DND-41 (cell line): ENCODE results near the gene MYLK4.

Source experiments
- ATAC-seq: fragments of 200-7000 bp; cut with Tn5 transposase; 3 replicates; pipeline ENCODE4 v1.9.1; 2021; ENCODE audit warnings: low read depth; ENCODE audit not compliant: insufficient read depth
- DNase-seq: peaks from one replicate; pipeline ENCODE4 v3.0.0-alpha.2; 2020
- H2AFZ ChIP-seq: 2 replicates; pipeline ENCODE4 v1.6.0; 2012; ENCODE audit warnings: low read depth, low read length
- H3K27ac ChIP-seq: 2 replicates; pipeline ENCODE4 v1.5.1; 2012; ENCODE audit warnings: low read length, inconsistent platforms
- H3K27me3 ChIP-seq: fragments of 200-600 bp; sonication (generic); 2 replicates; pipeline ENCODE4 v1.6.0; 2012; ENCODE audit warnings: low read length, mild to moderate bottlenecking, inconsistent platforms; ENCODE audit not compliant: insufficient read depth, poor library complexity
- H3K36me3 ChIP-seq: 2 replicates; pipeline ENCODE4 v1.5.1; 2012; ENCODE audit warnings: low read length, inconsistent platforms; ENCODE audit not compliant: insufficient read depth
- H3K4me1 ChIP-seq: 2 replicates; pipeline ENCODE4 v1.5.1; 2012; ENCODE audit warnings: mild to moderate bottlenecking, low read length; ENCODE audit not compliant: insufficient read depth
- H3K4me2 ChIP-seq: 2 replicates; pipeline ENCODE4 v1.6.0; 2012; ENCODE audit warnings: mild to moderate bottlenecking, moderate library complexity, low read length, inconsistent platforms; ENCODE audit not compliant: insufficient read depth
- H3K4me3 ChIP-seq, 2 experiments: fragments of 200-600 bp in 1 of 2; shearing (Covaris generic) in 1 of 2; 2 replicates each; pipeline ENCODE4 v1.5.1; 2012 to 2016; ENCODE audit warnings: inconsistent platforms in 2 of 2, low read length in 2 of 2, mild to moderate bottlenecking in 2 of 2, low read depth in 1 of 2, moderate library complexity in 1 of 2
- H3K79me2 ChIP-seq: 2 replicates; pipeline ENCODE4 v1.6.0; 2012; ENCODE audit warnings: low read length, inconsistent platforms; ENCODE audit not compliant: insufficient read depth
- H3K9ac ChIP-seq: 2 replicates; pipeline ENCODE4 v1.6.0; 2012; ENCODE audit warnings: low read depth, mild to moderate bottlenecking, inconsistent platforms, low read length, moderate library complexity
- H3K9me3 ChIP-seq: 2 replicates; pipeline ENCODE4 v1.5.1; 2012; ENCODE audit warnings: low read length, moderate library complexity, mild to moderate bottlenecking, inconsistent platforms; ENCODE audit not compliant: insufficient read depth, severe bottlenecking
- H4K20me1 ChIP-seq: 2 replicates; pipeline ENCODE4 v1.6.0; 2012; ENCODE audit warnings: low read length; ENCODE audit not compliant: insufficient read depth
- EZH2 ChIP-seq: IDR thresholded peaks from 3 replicates; pipeline ENCODE4 v1.6.1; 2012; ENCODE audit warnings: borderline replicate concordance, low read depth, mild to moderate bottlenecking, moderate library complexity, low read length, inconsistent platforms; ENCODE audit not compliant: severe bottlenecking
- TF ChIP-seq, protein P1 (sequence below): IDR thresholded peaks from 2 replicates; pipeline ENCODE4 v1.5.1; 2012; ENCODE audit warnings: borderline replicate concordance, low read length, moderate library complexity, mild to moderate bottlenecking; ENCODE audit not compliant: poor library complexity, severe bottlenecking; ENCODE audit errors: extremely low read depth

MYLK4 gene

DNA sequence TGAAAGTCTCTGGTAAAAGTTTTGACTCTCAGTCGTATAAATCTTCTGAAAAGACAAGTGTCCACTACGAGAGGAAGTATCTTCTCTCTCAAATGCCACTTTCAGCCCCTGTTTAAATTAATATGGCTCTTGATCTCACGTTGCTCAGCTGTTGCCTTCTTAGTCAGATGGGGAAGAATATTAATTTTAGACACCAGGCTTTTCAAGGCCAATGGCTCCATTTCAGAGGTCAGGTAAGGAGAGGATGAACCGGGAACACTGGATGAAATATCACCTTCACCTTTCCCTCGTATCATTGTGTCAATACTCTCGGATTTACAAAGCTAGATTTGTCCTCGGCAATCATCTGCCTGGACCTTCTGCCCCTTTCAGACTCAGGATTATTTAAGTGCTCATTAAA lies at the start of gene MYLK4:
Gene MYLK4 (minus strand): TSS at position 91 of the 400 bp plus-strand sequence. CDS start 1,628 bp downstream, outside the sequence.
- ATAC-seq: no peak
- Histone ChIP-seq H3K9ac (no peak within 1 kb of the TSS), H3K36me3 (no peaks in the 10 kb centered on the region), H3K79me2 (no peaks in the 10 kb centered on the region), H3K27ac (no peak within 1 kb of the TSS), H3K4me3 (no peak within 1 kb of the TSS), H3K9me3 (no peaks in the 10 kb centered on the region), H2AFZ (0 out of 2 replicates have a peak within 1 kb of the TSS, but pooled peaks have one; percentile 29), H3K4me2 (no peak within 1 kb of the TSS), H3K4me1 (peaks cover 11% of the 10 kb centered on the region), H4K20me1 (no peaks in the 10 kb centered on the region), H3K27me3 (no peaks in the 10 kb centered on the region)
- no peak for DNase-seq
- TF ChIP-seq EZH2: no peak
- TF ChIP-seq, protein P1, sequence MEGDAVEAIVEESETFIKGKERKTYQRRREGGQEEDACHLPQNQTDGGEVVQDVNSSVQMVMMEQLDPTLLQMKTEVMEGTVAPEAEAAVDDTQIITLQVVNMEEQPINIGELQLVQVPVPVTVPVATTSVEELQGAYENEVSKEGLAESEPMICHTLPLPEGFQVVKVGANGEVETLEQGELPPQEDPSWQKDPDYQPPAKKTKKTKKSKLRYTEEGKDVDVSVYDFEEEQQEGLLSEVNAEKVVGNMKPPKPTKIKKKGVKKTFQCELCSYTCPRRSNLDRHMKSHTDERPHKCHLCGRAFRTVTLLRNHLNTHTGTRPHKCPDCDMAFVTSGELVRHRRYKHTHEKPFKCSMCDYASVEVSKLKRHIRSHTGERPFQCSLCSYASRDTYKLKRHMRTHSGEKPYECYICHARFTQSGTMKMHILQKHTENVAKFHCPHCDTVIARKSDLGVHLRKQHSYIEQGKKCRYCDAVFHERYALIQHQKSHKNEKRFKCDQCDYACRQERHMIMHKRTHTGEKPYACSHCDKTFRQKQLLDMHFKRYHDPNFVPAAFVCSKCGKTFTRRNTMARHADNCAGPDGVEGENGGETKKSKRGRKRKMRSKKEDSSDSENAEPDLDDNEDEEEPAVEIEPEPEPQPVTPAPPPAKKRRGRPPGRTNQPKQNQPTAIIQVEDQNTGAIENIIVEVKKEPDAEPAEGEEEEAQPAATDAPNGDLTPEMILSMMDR: no peak

DNA sequence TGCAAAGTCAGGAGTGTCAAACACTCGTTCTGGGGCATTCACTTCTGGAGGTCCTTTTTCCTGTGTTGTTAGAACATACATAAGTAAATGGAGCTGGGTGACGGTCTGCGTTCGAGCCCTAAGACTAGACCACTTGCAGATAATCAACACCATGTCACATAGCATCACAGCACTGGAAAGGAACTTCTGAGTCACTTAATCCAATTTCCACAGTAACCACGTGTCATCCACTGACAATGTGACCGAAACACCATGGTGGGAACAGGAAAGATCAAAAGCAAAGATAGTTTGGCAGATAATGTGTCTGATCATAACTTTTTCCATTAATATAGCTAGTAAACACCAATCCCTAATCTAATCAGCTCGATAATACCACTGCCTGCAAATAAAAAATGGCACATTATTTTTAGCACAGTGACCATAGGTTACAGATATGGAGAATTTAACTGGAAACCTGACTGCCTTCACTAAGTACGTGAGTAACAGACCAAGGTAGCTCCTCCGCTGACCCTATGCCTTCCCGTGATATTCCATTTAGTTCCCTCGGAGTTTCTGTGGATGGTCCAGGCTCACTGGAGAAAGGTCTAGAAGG lies 49.3 kb upstream of the MYLK4 start:
- Histone ChIP-seq H3K4me2 (no peak overlapping the region), H3K27ac (no peak overlapping the region), H3K4me3 (no peak overlapping the region), H3K79me2 (no peaks in the 10 kb centered on the region), H3K9me3 (no peaks in the 10 kb centered on the region), H3K27me3 (no peaks in the 10 kb centered on the region), H3K9ac (no peak overlapping the region), H2AFZ (no peak overlapping the region), H3K36me3 (no peaks in the 10 kb centered on the region), H4K20me1 (peaks cover 14% of the 10 kb centered on the region), H3K4me1 (peaks cover 8% of the 10 kb centered on the region; the same call in 1 of the 2 replicates)
- TF ChIP-seq, protein P1: no peak
- TF ChIP-seq EZH2: no peak
- no peak for DNase-seq
- ATAC-seq: no peak

DNA sequence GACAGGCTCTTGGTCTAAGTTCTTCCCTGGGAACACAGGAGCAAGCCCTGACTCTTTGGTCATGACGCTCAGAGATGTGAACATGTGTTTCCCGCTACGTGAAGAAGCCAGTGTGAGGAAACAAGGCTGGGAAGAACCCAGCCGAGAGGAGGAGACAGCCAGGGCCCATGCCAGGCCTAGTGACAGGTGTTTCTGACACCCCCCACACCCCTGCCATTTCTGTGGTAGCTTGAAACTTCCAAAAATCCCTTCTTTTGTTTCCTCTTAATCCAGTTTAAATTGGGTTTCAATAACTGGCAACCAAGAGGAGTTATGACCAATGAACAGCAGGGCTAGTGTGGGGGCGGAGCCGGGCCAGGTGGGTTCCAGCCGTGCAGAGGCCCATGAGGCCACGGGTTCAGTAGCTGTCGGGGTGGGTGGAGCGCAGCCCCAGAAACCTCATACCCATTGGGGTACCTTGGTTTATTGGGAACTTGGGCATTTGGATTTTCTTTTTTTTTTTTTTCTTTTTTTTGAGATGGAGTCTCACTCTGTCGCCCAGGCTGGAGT lies 47.9 kb upstream of the MYLK4 start:
- no peak overlapping the region for H3K27ac ChIP-seq
- ATAC-seq (no peak), DNase-seq (no peak)
- no peaks in the 10 kb centered on the region for H3K79me2 ChIP-seq
- H3K4me3 ChIP-seq: no peak overlapping the region
- H2AFZ ChIP-seq: no peak overlapping the region
- no peaks in the 10 kb centered on the region for H3K27me3 ChIP-seq
- H3K9me3 ChIP-seq: no peaks in the 10 kb centered on the region
- H3K36me3 ChIP-seq: no peaks in the 10 kb centered on the region
- no peak overlapping the region for H3K4me2 ChIP-seq
- H4K20me1 ChIP-seq: peaks cover 14% of the 10 kb centered on the region
- TF ChIP-seq EZH2: no peak
- TF ChIP-seq, protein P1: no peak
- H3K9ac ChIP-seq: no peak overlapping the region
- peaks cover 8% of the 10 kb centered on the region; the same call in 1 of the 2 replicates for H3K4me1 ChIP-seq
